EH (cell line): ENCODE data around the gene S100PBP.

ENCODE experiments used
- DNase-seq: peaks from one replicate; pipeline ENCODE4 v3.0.0-alpha.2; 2015; ENCODE audit warnings: low read depth

The S100PBP gene

GRCh38 chr1:32888134-32888533 is 70.7 kb downstream of the S100PBP start:
- DNase-seq: no peak

GRCh38 chr1:32888677-32889420 is 71.4 kb downstream of the S100PBP start:
- no peak for DNase-seq

GRCh38 chr1:32889731-32890278 is 72.4 kb downstream of the S100PBP start:
- no peak for DNase-seq

- no peak for DNase-seq
Observed at GRCh38 chr1:32890516-32891240, 73.2 kb downstream of the S100PBP start.

- no peak for DNase-seq
Observed at GRCh38 chr1:32891241-32891570, 73.8 kb downstream of the S100PBP start.

- no peak for DNase-seq
Observed at GRCh38 chr1:32891630-32892029, 74.2 kb downstream of the S100PBP start.

- DNase-seq: peak; percentile 36
Observed at GRCh38 chr1:32892368-32893197, 75.1 kb downstream of the S100PBP start.

GRCh38 chr1:32893198-32894018 is 76.0 kb downstream of the S100PBP start:
- peak; percentile 39 for DNase-seq

- DNase-seq: no peak
Observed at GRCh38 chr1:32894019-32894600, 76.7 kb downstream of the S100PBP start.

GRCh38 chr1:32894681-32895080 is 77.2 kb downstream of the S100PBP start:
- DNase-seq: no peak

- no peak for DNase-seq
Observed at GRCh38 chr1:32895325-32896215, 78.1 kb downstream of the S100PBP start.

- DNase-seq: no peak
Observed at GRCh38 chr1:32896451-32896850, 79.0 kb downstream of the S100PBP start.

- no peak for DNase-seq
Observed at GRCh38 chr1:32897082-32898049, 79.9 kb downstream of the S100PBP start.

GRCh38 chr1:32898056-32898455 is 80.6 kb downstream of the S100PBP start:
- no peak for DNase-seq

- DNase-seq: no peak
Observed at GRCh38 chr1:32898958-32899357, 81.5 kb downstream of the S100PBP start.

- DNase-seq: no peak
Observed at GRCh38 chr1:32899586-32900296, 82.3 kb downstream of the S100PBP start.

- DNase-seq: no peak
Observed at GRCh38 chr1:32900371-32900955, 83.0 kb downstream of the S100PBP start.
